ENCODE measurements around the gene SPSB1.

- TF ChIP-seq CTCF (IDR thresholded peaks at IDR 0.05) (no peak), E2F5 (CRISPR knock-in tag; IDR thresholded peaks at IDR 0.05) (no peak)
Measured at GRCh38 chr1:9324246-9325096, 31.8 kb downstream of the SPSB1 start.
